Limb (tissue), 2 donors: ENCODE data around the gene CHRND.
A peak's percentile ranks its signal among the peaks of the same experiment; 100 is the strongest.

ENCODE experiments used
- DNase-seq, 2 donors: peaks; one replicate each; pipeline ENCODE4 v3.0.0-alpha.2; 2016; ENCODE audit errors: extremely low spot score in 2 of 2

CHRND gene

GRCh38 chr2:232525791-232526371, at the start of gene CHRND:
CHRND (plus strand) TSS chr2:232526160; CDS start chr2:232526216, 56 bp downstream.
- DNase-seq, result peak; percentile 76 to 81

- peak in 1 of 2 donors; percentile 9 for DNase-seq
Measured at GRCh38 chr2:232476791-232477190, 49.2 kb upstream of the CHRND start.

- DNase-seq, result peak in 1 of 2 donors; percentile 11
Measured at GRCh38 chr2:232477751-232478510, 48.0 kb upstream of the CHRND start.

- peak in 1 of 2 donors; percentile 16 for DNase-seq
Measured at GRCh38 chr2:232478571-232479340, 47.2 kb upstream of the CHRND start.

GRCh38 chr2:232479341-232480200, 46.4 kb upstream of the CHRND start:
- DNase-seq, result peak in 1 of 2 donors; percentile 20

- peak in 1 of 2 donors; percentile 21 for DNase-seq
Measured at GRCh38 chr2:232480201-232481190, 45.5 kb upstream of the CHRND start.

- DNase-seq, result no peak
Measured at GRCh38 chr2:232481322-232482140, 44.4 kb upstream of the CHRND start.

GRCh38 chr2:232482301-232483238, 43.4 kb upstream of the CHRND start:
- DNase-seq, result peak in 1 of 2 donors; percentile 23

GRCh38 chr2:232483311-232483922, 42.5 kb upstream of the CHRND start:
- peak in 1 of 2 donors; percentile 20 for DNase-seq

- DNase-seq, result peak in 1 of 2 donors; percentile 16
Measured at GRCh38 chr2:232483923-232484627, 41.9 kb upstream of the CHRND start.

GRCh38 chr2:232484628-232485347, 41.2 kb upstream of the CHRND start:
- DNase-seq, result peak in 1 of 2 donors; percentile 27

- DNase-seq, result no peak
Measured at GRCh38 chr2:232485348-232485756, 40.6 kb upstream of the CHRND start.

GRCh38 chr2:232485757-232486557, 40.0 kb upstream of the CHRND start:
- peak in 1 of 2 donors; percentile 48 for DNase-seq

GRCh38 chr2:232486558-232487384, 39.2 kb upstream of the CHRND start:
- peak in 1 of 2 donors; percentile 32 for DNase-seq
